Trophoblast cell (in vitro differentiated cells and primary cell): Measurements from ENCODE around the gene JRKL.

ENCODE experiments used
- DNase-seq, 2 donors: peaks; one replicate each; pipeline ENCODE4 v3.0.0-alpha.2; 2016
- H2AFZ ChIP-seq: 2 replicates; pipeline ENCODE4 v1.6.1; 2013; ENCODE audit warnings: low read length, moderate library complexity, mild to moderate bottlenecking; ENCODE audit not compliant: insufficient read depth, poor library complexity
- H2AK5ac ChIP-seq: 2 replicates; pipeline ENCODE4 v1.6.1; 2013; ENCODE audit warnings: mild to moderate bottlenecking, low read length
- H2BK120ac ChIP-seq: 2 replicates; pipeline ENCODE4 v1.6.1; 2013; ENCODE audit warnings: low read length, mild to moderate bottlenecking, moderate library complexity; ENCODE audit not compliant: insufficient read depth, poor library complexity
- H2BK12ac ChIP-seq: 2 replicates; pipeline ENCODE4 v1.6.1; 2013; ENCODE audit warnings: mild to moderate bottlenecking, low read length, moderate library complexity
- H2BK5ac ChIP-seq: 2 replicates; pipeline ENCODE4 v1.6.1; 2013; ENCODE audit warnings: low read length, low read depth, moderate library complexity, mild to moderate bottlenecking; ENCODE audit not compliant: poor library complexity
- H3K14ac ChIP-seq: 2 replicates; pipeline ENCODE4 v1.6.1; 2013; ENCODE audit warnings: mild to moderate bottlenecking, low read length
- H3K18ac ChIP-seq: 2 replicates; pipeline ENCODE4 v1.6.1; 2013; ENCODE audit warnings: mild to moderate bottlenecking, low read length
- H3K23ac ChIP-seq: 2 replicates; pipeline ENCODE4 v1.6.1; 2013; ENCODE audit warnings: low read length
- H3K27ac ChIP-seq: 2 replicates; pipeline ENCODE4 v1.5.1; 2013; ENCODE audit warnings: low read depth, mild to moderate bottlenecking, inconsistent platforms, low read length, moderate library complexity
- H3K27me3 ChIP-seq: 2 replicates; pipeline ENCODE4 v1.6.1; 2013; ENCODE audit warnings: inconsistent platforms, mild to moderate bottlenecking, low read length, moderate library complexity; ENCODE audit not compliant: insufficient read depth
- H3K36me3 ChIP-seq, 2 experiments: 1 replicate in 1 of 2; 2 replicates in 1 of 2; pipeline ENCODE4 v1.6.1; 2013; ENCODE audit warnings: low read length in 2 of 2, mild to moderate bottlenecking in 2 of 2, moderate library complexity in 1 of 2; ENCODE audit not compliant: insufficient read depth in 2 of 2, control insufficient read depth in 1 of 2
- H3K4ac ChIP-seq: 2 replicates; pipeline ENCODE4 v1.6.1; 2013; ENCODE audit warnings: low read depth, mild to moderate bottlenecking, low read length, moderate library complexity
- H3K4me1 ChIP-seq, 2 experiments: 1 replicate in 1 of 2; 2 replicates in 1 of 2; pipeline ENCODE4 v1.6.1; 2013; ENCODE audit warnings: low read length in 2 of 2, mild to moderate bottlenecking in 2 of 2, moderate library complexity in 1 of 2; ENCODE audit not compliant: insufficient read depth in 2 of 2, control insufficient read depth in 1 of 2
- H3K4me2 ChIP-seq: 2 replicates; pipeline ENCODE4 v1.6.1; 2013; ENCODE audit warnings: inconsistent platforms, mild to moderate bottlenecking, low read length, moderate library complexity
- H3K4me3 ChIP-seq: 2 replicates; pipeline ENCODE4 v1.5.1; 2013; ENCODE audit warnings: mild to moderate bottlenecking, low read depth, low read length, inconsistent platforms
- H3K79me1 ChIP-seq: one replicate; pipeline ENCODE4 v1.6.1; 2013; ENCODE audit warnings: low read length
- H3K79me2 ChIP-seq: 2 replicates; pipeline ENCODE4 v1.6.1; 2013; ENCODE audit warnings: low read length, mild to moderate bottlenecking; ENCODE audit not compliant: control insufficient read depth, insufficient read depth, poor library complexity
- H3K9ac ChIP-seq: 2 replicates; pipeline ENCODE4 v1.6.1; 2013; ENCODE audit warnings: mild to moderate bottlenecking, low read length
- H3K9me3 ChIP-seq: 2 replicates; pipeline ENCODE4 v1.6.1; 2013; ENCODE audit warnings: low read depth, mild to moderate bottlenecking, control low read depth, inconsistent platforms, low read length; ENCODE audit not compliant: insufficient read depth
- H4K12ac ChIP-seq: 2 replicates; pipeline ENCODE4 v1.6.1; 2013; ENCODE audit warnings: low read depth, mild to moderate bottlenecking, low read length, moderate library complexity
- H4K8ac ChIP-seq: 2 replicates; pipeline ENCODE4 v1.6.1; 2013; ENCODE audit warnings: low read depth, mild to moderate bottlenecking, low read length, moderate library complexity
- H4K91ac ChIP-seq: one replicate; pipeline ENCODE4 v1.6.1; 2013; ENCODE audit warnings: low read depth, mild to moderate bottlenecking, low read length, moderate library complexity
- WGBS: extraction: QIAGEN DNeasy Blood & Tissue Kit; methylation state at CpG from one replicate; pipeline ENCODE4 v1.1.7; 2013; ENCODE audit warnings: missing lambda C conversion rate; ENCODE audit not compliant: insufficient read length, insufficient coverage; ENCODE audit errors: extremely low coverage; 5-methylcytosine and 5-hydroxymethylcytosine counted together

The JRKL gene

GRCh38 chr11:96385187-96385586 lies 4.6 kb upstream of the JRKL start:
- Histone ChIP-seq H2BK120ac (no peak overlapping the region), H3K4me3 (no peak overlapping the region), H3K9ac (no peak overlapping the region), H4K12ac (no peak overlapping the region), H3K4ac (no peak overlapping the region), H4K8ac (no peak overlapping the region), H2AFZ (no peak overlapping the region), H3K27ac (no peak overlapping the region), H2BK5ac (no peak overlapping the region), H3K9me3 (no peaks in the 10 kb centered on the region), H3K4me1 (no peaks in the 10 kb centered on the region), H2BK12ac (no peak overlapping the region), H3K14ac (no peak overlapping the region), H3K27me3 (no peaks in the 10 kb centered on the region), H3K23ac (no peak overlapping the region), H3K4me2 (no peak overlapping the region), H3K79me2 (peaks cover 6% of the 10 kb centered on the region), H2AK5ac (no peak overlapping the region), H3K18ac (no peak overlapping the region), H4K91ac (no peak overlapping the region), H3K79me1 (peaks cover 8% of the 10 kb centered on the region), H3K36me3 (peaks cover 0 to 2% of the 10 kb centered on the region in 2 experiments)
- WGBS: no CpG with 5 or more reads among the region's 2 CpGs
- DNase-seq: no peak

- H3K79me2 ChIP-seq: peaks cover 9% of the 10 kb centered on the region
- H3K4me1 ChIP-seq: peaks cover 0 to 3% of the 10 kb centered on the region in 2 experiments
- H2BK12ac ChIP-seq: no peak overlapping the region
- H2AFZ ChIP-seq: peak overlapping the region; percentile 6
- peak overlapping the region; percentile 48 for H4K8ac ChIP-seq
- H4K12ac ChIP-seq: peak overlapping the region; percentile 28
- peaks cover 11% of the 10 kb centered on the region for H3K79me1 ChIP-seq
- peak overlapping the region; percentile 10 for H2BK120ac ChIP-seq
- no peaks in the 10 kb centered on the region for H3K9me3 ChIP-seq
- peak overlapping the region; percentile 13 for H3K4ac ChIP-seq
- H3K18ac ChIP-seq: peak overlapping the region; percentile 66
- H3K9ac ChIP-seq: peak overlapping the region; percentile 91
- peak overlapping the region; percentile 68 for H3K27ac ChIP-seq
- peak in 1 of 2 donors; percentile 52 for DNase-seq
- no peak overlapping the region for H2AK5ac ChIP-seq
- H3K14ac ChIP-seq: peak overlapping the region; percentile 9
- H3K36me3 ChIP-seq: peaks cover 0 to 2% of the 10 kb centered on the region in 2 experiments
- peak overlapping the region; percentile 38 for H4K91ac ChIP-seq
- no peaks in the 10 kb centered on the region for H3K27me3 ChIP-seq
- peak overlapping the region; percentile 4 for H2BK5ac ChIP-seq
- WGBS: no CpG with 5 or more reads among the region's 30 CpGs
- H3K4me3 ChIP-seq: peak overlapping the region; percentile 89
- H3K23ac ChIP-seq: no peak overlapping the region
- peak overlapping the region; percentile 62 for H3K4me2 ChIP-seq
Observed at GRCh38 chr11:96388891-96389719, 708 bp upstream of the JRKL start.

- H3K9ac ChIP-seq: peak overlapping the region; percentile 69
- H2BK120ac ChIP-seq: peak overlapping the region; percentile 84
- peak overlapping the region; percentile 66 for H2BK12ac ChIP-seq
- no peak overlapping the region for H3K23ac ChIP-seq
- H3K14ac ChIP-seq: peak overlapping the region; percentile 83
- H4K91ac ChIP-seq: peak overlapping the region; percentile 90
- H3K4ac ChIP-seq: peak overlapping the region; percentile 68
- H3K27ac ChIP-seq: peak overlapping the region; percentile 60
- peak overlapping the region; percentile 67 for H3K4me2 ChIP-seq
- no peaks in the 10 kb centered on the region for H3K9me3 ChIP-seq
- peaks cover 11% of the 10 kb centered on the region for H3K79me1 ChIP-seq
- no peak for DNase-seq
- peak overlapping the region; percentile 89 for H3K4me3 ChIP-seq
- H3K27me3 ChIP-seq: no peaks in the 10 kb centered on the region
- H3K36me3 ChIP-seq: peaks cover 0 to 2% of the 10 kb centered on the region in 2 experiments
- H3K18ac ChIP-seq: peak overlapping the region; percentile 91
- peak overlapping the region; percentile 70 for H2AK5ac ChIP-seq
- H3K79me2 ChIP-seq: peaks cover 9% of the 10 kb centered on the region
- H2BK5ac ChIP-seq: peak overlapping the region; percentile 85
- no CpG with 5 or more reads among the region's 6 CpGs for WGBS
- H2AFZ ChIP-seq: peak overlapping the region; percentile 92
- H4K12ac ChIP-seq: peak overlapping the region; percentile 61
- peak overlapping the region; percentile 95 for H4K8ac ChIP-seq
- H3K4me1 ChIP-seq: peaks cover 0 to 3% of the 10 kb centered on the region in 2 experiments
Observed at GRCh38 chr11:96390488-96390792, 627 bp downstream of the JRKL start.

- no peak overlapping the region for H3K9ac ChIP-seq
- H2AFZ ChIP-seq: no peak overlapping the region
- H4K12ac ChIP-seq: no peak overlapping the region
- no peaks in the 10 kb centered on the region for H3K36me3 ChIP-seq
- WGBS: no CpG with 5 or more reads among the region's 3 CpGs
- no peak overlapping the region for H2BK12ac ChIP-seq
- H2AK5ac ChIP-seq: no peak overlapping the region
- H3K4ac ChIP-seq: no peak overlapping the region
- no peak overlapping the region for H3K18ac ChIP-seq
- H3K4me3 ChIP-seq: no peak overlapping the region
- peaks cover 0 to 6% of the 10 kb centered on the region in 2 experiments for H3K4me1 ChIP-seq
- no peak overlapping the region for H4K91ac ChIP-seq
- no peak overlapping the region for H3K4me2 ChIP-seq
- no peak overlapping the region for H2BK5ac ChIP-seq
- no peak overlapping the region for H3K27ac ChIP-seq
- no peaks in the 10 kb centered on the region for H3K9me3 ChIP-seq
- no peak overlapping the region for H4K8ac ChIP-seq
- H2BK120ac ChIP-seq: no peak overlapping the region
- no peak overlapping the region for H3K23ac ChIP-seq
- H3K27me3 ChIP-seq: no peaks in the 10 kb centered on the region
- peaks cover 9% of the 10 kb centered on the region for H3K79me2 ChIP-seq
- peaks cover 11% of the 10 kb centered on the region for H3K79me1 ChIP-seq
- DNase-seq: no peak
- H3K14ac ChIP-seq: no peak overlapping the region
Observed at GRCh38 chr11:96391698-96392307, 2.0 kb downstream of the JRKL start.
